ENCODE results near the gene DNAJB2.

The DNAJB2 gene

DNA sequence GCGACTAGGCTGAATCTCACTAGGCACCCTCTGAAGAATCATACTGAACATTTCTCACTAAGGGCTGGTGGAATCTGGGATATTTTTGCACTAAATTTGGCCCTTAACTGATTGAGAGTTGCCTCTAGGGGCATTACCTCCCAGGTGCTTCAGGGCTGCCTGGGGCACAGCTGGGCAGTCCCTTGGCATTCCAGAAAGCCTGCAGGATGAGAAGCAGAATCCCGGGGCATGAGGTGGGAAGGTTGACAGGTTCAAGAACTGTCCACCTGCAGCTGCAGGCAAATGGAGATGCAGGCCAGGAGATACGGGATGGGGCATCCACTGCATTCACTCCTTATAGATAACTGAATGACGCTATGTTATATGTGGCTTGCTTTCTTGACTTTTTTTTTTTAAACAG is 46.0 kb downstream of the DNAJB2 start:
- TF ChIP-seq, protein P1, sequence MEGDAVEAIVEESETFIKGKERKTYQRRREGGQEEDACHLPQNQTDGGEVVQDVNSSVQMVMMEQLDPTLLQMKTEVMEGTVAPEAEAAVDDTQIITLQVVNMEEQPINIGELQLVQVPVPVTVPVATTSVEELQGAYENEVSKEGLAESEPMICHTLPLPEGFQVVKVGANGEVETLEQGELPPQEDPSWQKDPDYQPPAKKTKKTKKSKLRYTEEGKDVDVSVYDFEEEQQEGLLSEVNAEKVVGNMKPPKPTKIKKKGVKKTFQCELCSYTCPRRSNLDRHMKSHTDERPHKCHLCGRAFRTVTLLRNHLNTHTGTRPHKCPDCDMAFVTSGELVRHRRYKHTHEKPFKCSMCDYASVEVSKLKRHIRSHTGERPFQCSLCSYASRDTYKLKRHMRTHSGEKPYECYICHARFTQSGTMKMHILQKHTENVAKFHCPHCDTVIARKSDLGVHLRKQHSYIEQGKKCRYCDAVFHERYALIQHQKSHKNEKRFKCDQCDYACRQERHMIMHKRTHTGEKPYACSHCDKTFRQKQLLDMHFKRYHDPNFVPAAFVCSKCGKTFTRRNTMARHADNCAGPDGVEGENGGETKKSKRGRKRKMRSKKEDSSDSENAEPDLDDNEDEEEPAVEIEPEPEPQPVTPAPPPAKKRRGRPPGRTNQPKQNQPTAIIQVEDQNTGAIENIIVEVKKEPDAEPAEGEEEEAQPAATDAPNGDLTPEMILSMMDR (IDR thresholded peaks at IDR 0.05; ENCODE audit: low read depth, low read length): no peak
- H3K4me3 ChIP-seq (ENCODE audit: low read depth, low read length): no peak overlapping the region

DNA sequence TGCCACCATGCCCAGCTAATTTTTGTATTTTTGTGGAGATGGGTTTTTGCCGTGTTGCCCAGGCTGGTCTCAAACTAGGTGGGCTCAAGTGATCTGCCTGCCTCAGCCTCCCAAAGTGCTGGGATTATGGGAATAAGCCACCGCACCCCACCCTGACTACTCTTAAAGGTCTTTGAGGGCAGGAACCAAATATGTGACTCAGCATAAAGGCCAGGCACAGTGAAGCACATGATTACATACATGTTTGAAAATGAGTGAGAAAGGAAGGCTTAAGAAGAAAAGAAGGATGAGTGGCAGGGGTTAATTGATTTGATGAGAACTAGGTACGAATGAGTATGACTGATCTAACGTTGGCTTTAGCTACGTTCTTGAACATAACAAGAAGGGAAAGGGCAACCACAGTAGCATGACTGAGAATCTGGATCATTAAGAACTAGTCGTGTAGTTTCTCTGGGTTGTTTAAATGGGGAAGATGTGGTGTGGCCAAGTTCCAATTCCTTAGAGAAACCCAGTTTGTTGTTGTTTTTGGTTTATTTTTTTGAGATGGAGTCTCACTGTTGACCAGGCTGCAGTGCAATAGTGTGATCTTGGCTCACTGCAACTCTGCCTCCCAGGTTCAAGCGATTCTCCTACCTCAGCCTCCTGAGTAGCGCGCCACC is 46.6 kb downstream of the DNAJB2 start:
- no peak overlapping the region for H3K4me3 ChIP-seq (ENCODE audit: low read depth, low read length)
- TF ChIP-seq, protein P1 (IDR thresholded peaks at IDR 0.05; ENCODE audit: low read depth, low read length): no peak

DNA sequence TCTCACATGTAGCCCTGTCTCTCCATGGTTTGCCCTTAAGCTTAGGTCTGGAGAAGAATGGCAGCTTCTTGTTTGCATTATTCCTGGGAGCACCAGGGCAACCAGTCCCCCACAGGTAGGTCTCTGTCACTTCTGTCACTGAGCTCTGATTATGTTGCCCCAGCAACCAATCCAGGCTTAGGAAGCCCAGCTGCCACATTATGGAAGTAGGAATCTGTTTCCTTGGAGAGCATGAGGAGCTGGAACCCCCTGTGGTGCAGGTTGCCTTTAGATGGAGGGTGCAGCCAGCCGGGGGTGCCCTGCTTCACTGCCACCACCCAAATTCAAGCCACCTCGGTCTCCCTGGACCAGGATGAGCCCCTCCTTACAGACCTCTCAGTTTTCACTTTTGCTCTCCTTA is 48.6 kb downstream of the DNAJB2 start:
- no peak overlapping the region for H3K4me3 ChIP-seq (ENCODE audit: low read depth, low read length)

DNA sequence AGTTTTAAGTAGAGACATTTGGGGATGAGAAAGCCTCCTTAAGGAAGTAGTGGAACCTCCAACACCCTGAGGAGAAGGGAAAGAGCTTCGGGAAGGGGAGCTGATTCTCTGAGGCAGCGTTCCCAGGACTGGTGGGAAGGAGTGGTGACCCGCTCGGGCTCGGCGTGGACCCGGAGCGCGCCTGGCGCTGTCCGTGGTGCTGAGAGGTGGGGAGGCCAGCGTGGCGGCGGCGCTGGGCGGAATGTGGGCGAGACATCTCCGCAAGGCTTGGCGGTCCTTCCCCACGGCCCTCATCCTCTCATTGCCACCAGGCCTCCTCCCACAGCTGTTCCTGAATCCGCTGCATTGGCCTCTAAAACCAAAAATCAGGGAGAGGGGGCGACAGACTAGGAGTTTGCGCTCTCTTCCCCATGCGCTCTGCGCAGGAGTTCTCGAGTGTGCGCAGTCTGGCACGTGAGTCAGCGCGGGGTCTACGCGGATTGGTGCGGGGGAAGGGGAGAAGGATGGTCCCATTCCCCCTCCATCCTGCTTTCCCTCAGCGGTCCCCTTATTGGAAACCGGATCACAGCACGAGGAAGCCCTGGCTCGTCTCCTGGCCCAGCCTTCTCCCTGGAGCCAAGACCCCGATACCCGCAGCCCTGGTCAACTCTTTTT is 52.5 kb downstream of the DNAJB2 start:
- H3K4me3 ChIP-seq (ENCODE audit: low read depth, low read length): no peak overlapping the region
- TF ChIP-seq, protein P1 (IDR thresholded peaks at IDR 0.05; ENCODE audit: low read depth, low read length): no peak

More for the DNA sequence above, 48.6 kb downstream of the DNAJB2 start:
- TF ChIP-seq, protein P1 (IDR thresholded peaks at IDR 0.05; ENCODE audit: low read depth, low read length): no peak

- no peak within 1 kb of the TSS for H3K4me3 ChIP-seq (ENCODE audit: low read depth, low read length)
- TF ChIP-seq, protein P1 (IDR thresholded peaks at IDR 0.05; ENCODE audit: low read depth, low read length): no peak
Observed at GRCh38 chr2:219332542-219332941, 53.4 kb downstream of the DNAJB2 start, which contains the start of gene RESP18. Gene RESP18 (minus strand): TSS chr2:219332744.

GRCh38 chr2:219334076-219334475 is 54.9 kb downstream of the DNAJB2 start:
- no peak overlapping the region for H3K4me3 ChIP-seq (ENCODE audit: low read depth, low read length)
- TF ChIP-seq, protein P1 (IDR thresholded peaks at IDR 0.05; ENCODE audit: low read depth, low read length): no peak

GRCh38 chr2:219335373-219335786 is 56.2 kb downstream of the DNAJB2 start:
- TF ChIP-seq, protein P1 (IDR thresholded peaks at IDR 0.05; ENCODE audit: low read depth, low read length): no peak
- H3K4me3 ChIP-seq (ENCODE audit: low read depth, low read length): no peak overlapping the region

All from WI38 (cell line).